Liver (tissue), 9 donors: ENCODE measurements around the gene AGPAT2. TPM values are rescaled to one million over a fixed set of nuclear protein-coding genes. Genes with fewer than 3 reads are reported as not detected.
A peak's percentile ranks its signal among the peaks of the same experiment; 100 is the strongest.

ENCODE experiments used
- DNase-seq: peaks from one replicate; pipeline ENCODE4 v3.0.0-alpha.2; 2017; ENCODE audit warnings: low spot score
- H3K27ac ChIP-seq, 2 donors: one replicate each; pipeline ENCODE4 v1.7.0; 2013; ENCODE audit warnings: inconsistent platforms in 2 of 2, low read length in 2 of 2, control low read depth in 1 of 2, low read depth in 1 of 2, mild to moderate bottlenecking in 1 of 2
- H3K27me3 ChIP-seq, 4 donors: one replicate each; pipeline versions ENCODE4 v1.6.1 to v1.7.0; 2013; ENCODE audit warnings: low read length in 3 of 4, inconsistent platforms in 1 of 4, mild to moderate bottlenecking in 1 of 4, moderate library complexity in 1 of 4; ENCODE audit not compliant: control insufficient read depth in 4 of 4, insufficient read depth in 4 of 4
- H3K36me3 ChIP-seq, 4 donors: one replicate each; pipeline versions ENCODE4 v1.6.1 to v1.7.0; 2013; ENCODE audit warnings: low read length in 3 of 4, mild to moderate bottlenecking in 3 of 4, low read depth in 1 of 4, moderate library complexity in 1 of 4; ENCODE audit not compliant: control insufficient read depth in 4 of 4, insufficient read depth in 3 of 4
- H3K4me1 ChIP-seq, 4 donors: one replicate each; pipeline versions ENCODE4 v1.6.1 to v1.7.0; 2013; ENCODE audit warnings: low read length in 3 of 4, mild to moderate bottlenecking in 3 of 4, moderate library complexity in 1 of 4; ENCODE audit not compliant: control insufficient read depth in 4 of 4, insufficient read depth in 4 of 4
- H3K4me3 ChIP-seq, 3 donors: one replicate each; pipeline versions ENCODE4 v1.6.1 to v1.7.0; 2013; ENCODE audit warnings: low read length in 3 of 3, control low read depth in 1 of 3, low read depth in 1 of 3, mild to moderate bottlenecking in 1 of 3
- H3K9ac ChIP-seq, 2 donors: one replicate each; pipeline ENCODE4 v1.7.0; 2013; ENCODE audit warnings: low read length in 2 of 2, mild to moderate bottlenecking in 2 of 2, moderate library complexity in 2 of 2, control low read depth in 1 of 2, low read depth in 1 of 2
- H3K9me3 ChIP-seq, 4 donors: one replicate each; pipeline versions ENCODE4 v1.6.1 to v1.7.0; 2013; ENCODE audit warnings: low read length in 3 of 4; ENCODE audit not compliant: control insufficient read depth in 4 of 4
- CTCF ChIP-seq: fragments of 150-350 bp; IDR thresholded peaks from 2 replicates; pipeline ENCODE4 v1.5.1; 2017; ENCODE audit warnings: improper control_type of control experiment, low read depth, low read length; ENCODE audit not compliant: missing input control
- FOXA1 ChIP-seq: IDR thresholded peaks from 2 replicates; pipeline ENCODE4 v1.6.1; 2016; ENCODE audit warnings: antibody characterized with exemption
- FOXA2 ChIP-seq: IDR thresholded peaks from 2 replicates; pipeline ENCODE4 v1.6.1; 2016; ENCODE audit warnings: antibody characterized with exemption
- GABPA ChIP-seq, 2 donors: IDR thresholded peaks in 1 of 2; conservative IDR thresholded peaks in 1 of 2; 2 replicates each; pipeline ENCODE4 v1.6.1; 2016; ENCODE audit warnings: antibody characterized with exemption in 2 of 2, mild to moderate bottlenecking in 1 of 2, moderate library complexity in 1 of 2
- HNF4A ChIP-seq, 2 donors: conservative IDR thresholded peaks; 2 replicates each; pipeline ENCODE4 v1.6.1; 2016; ENCODE audit warnings: antibody characterized with exemption in 2 of 2, mild to moderate bottlenecking in 2 of 2
- HNF4G ChIP-seq: IDR thresholded peaks from 2 replicates; pipeline ENCODE4 v1.6.1; 2016; ENCODE audit warnings: antibody characterized with exemption
- JUND ChIP-seq, 2 donors: IDR thresholded peaks; 2 replicates each; pipeline ENCODE4 v1.6.1; 2016; ENCODE audit warnings: antibody characterized with exemption in 2 of 2
- MAX ChIP-seq: IDR thresholded peaks from 2 replicates; pipeline ENCODE4 v1.6.1; 2016; ENCODE audit warnings: antibody characterized with exemption
- RAD21 ChIP-seq, 2 donors: IDR thresholded peaks; 2 replicates each; pipeline ENCODE4 v1.6.1; 2016; ENCODE audit warnings: antibody characterized with exemption in 2 of 2, mild to moderate bottlenecking in 2 of 2
- SP1 ChIP-seq: IDR thresholded peaks from 2 replicates; pipeline ENCODE4 v1.6.1; 2018; ENCODE audit warnings: antibody characterized with exemption, mild to moderate bottlenecking
- TAF1 ChIP-seq: conservative IDR thresholded peaks from 2 replicates; pipeline ENCODE4 v1.6.1; 2016; ENCODE audit warnings: antibody characterized with exemption, mild to moderate bottlenecking
- YY1 ChIP-seq: IDR thresholded peaks from 2 replicates; pipeline ENCODE4 v1.6.1; 2016; ENCODE audit warnings: antibody characterized with exemption, mild to moderate bottlenecking
- WGBS: extraction: QIAGEN DNeasy Blood & Tissue Kit; methylation state at CpG from one replicate; pipeline ENCODE4 v1.1.7; 2013; 5-methylcytosine and 5-hydroxymethylcytosine counted together
- polyA plus RNA-seq, 2 donors: library from polyadenylated mRNA; stranded (reverse) in 1 of 2; unstranded in 1 of 2; fragments of 200-250 nt in 1 of 2; fragments of >200 nt in 1 of 2; fragmentation: Nextera tagmentation in 1 of 2; extraction: Ambion mirVana in 1 of 2; gene quantifications; one replicate each; pipeline versions ENCODE4 v1.2.1 to v1.2.3, GENCODE V29; 2013 to 2015
- total RNA-seq, 2 donors: library from RNA; depleted of rRNA; stranded (reverse); fragments of >200 nt; gene quantifications; one replicate each; pipeline ENCODE4 v1.2.3, GENCODE V29; 2014
- TF ChIP-seq, protein P1 (sequence below): IDR thresholded peaks from 2 replicates; pipeline ENCODE4 v1.6.1; 2016; ENCODE audit warnings: antibody characterized with exemption
- TF ChIP-seq, protein P2 (sequence below): IDR thresholded peaks from 2 replicates; pipeline ENCODE4 v1.6.1; 2016; ENCODE audit warnings: antibody characterized with exemption
- TF ChIP-seq, protein P3 (sequence below): IDR thresholded peaks from 2 replicates; pipeline ENCODE4 v1.6.1; 2016; ENCODE audit warnings: antibody characterized with exemption, mild to moderate bottlenecking
- donor health status: healthy.
- donor health status: healthy.
- donor health status: healthy.
- donor health status: healthy.
- donor health status: healthy.

The AGPAT2 gene
- total and polyA plus RNA-seq, 4 donors, result 75.1 to 222 (median 212) TPM

- Histone ChIP-seq H3K9me3 (no peaks in the 10 kb centered on the region), H3K36me3 (no peaks in the 10 kb centered on the region), H3K4me1 (peaks cover 8 to 24% (median 16%) of the 10 kb centered on the region in 4 donors), H3K9ac (no peak overlapping the region), H3K27me3 (no peaks in the 10 kb centered on the region), H3K27ac (peak overlapping the region in 1 of 2 donors; percentile 41), H3K4me3 (peak overlapping the region in 2 of 3 donors; percentile 27 to 66)
- DNase-seq, result no peak
- WGBS, result 63% methylated on average over 21 of the region's 21 CpGs
- TF ChIP-seq MAX (no peak), SP1 (no peak), YY1 (no peak), HNF4G (no peak), TAF1 (no peak), HNF4A (conservative IDR thresholded peaks at IDR 0.05) (no peak)
- TF ChIP-seq, protein P1, sequence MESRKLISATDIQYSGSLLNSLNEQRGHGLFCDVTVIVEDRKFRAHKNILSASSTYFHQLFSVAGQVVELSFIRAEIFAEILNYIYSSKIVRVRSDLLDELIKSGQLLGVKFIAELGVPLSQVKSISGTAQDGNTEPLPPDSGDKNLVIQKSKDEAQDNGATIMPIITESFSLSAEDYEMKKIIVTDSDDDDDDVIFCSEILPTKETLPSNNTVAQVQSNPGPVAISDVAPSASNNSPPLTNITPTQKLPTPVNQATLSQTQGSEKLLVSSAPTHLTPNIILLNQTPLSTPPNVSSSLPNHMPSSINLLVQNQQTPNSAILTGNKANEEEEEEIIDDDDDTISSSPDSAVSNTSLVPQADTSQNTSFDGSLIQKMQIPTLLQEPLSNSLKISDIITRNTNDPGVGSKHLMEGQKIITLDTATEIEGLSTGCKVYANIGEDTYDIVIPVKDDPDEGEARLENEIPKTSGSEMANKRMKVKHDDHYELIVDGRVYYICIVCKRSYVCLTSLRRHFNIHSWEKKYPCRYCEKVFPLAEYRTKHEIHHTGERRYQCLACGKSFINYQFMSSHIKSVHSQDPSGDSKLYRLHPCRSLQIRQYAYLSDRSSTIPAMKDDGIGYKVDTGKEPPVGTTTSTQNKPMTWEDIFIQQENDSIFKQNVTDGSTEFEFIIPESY, result no peak
- TF ChIP-seq, protein P2, sequence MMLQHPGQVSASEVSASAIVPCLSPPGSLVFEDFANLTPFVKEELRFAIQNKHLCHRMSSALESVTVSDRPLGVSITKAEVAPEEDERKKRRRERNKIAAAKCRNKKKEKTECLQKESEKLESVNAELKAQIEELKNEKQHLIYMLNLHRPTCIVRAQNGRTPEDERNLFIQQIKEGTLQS, result no peak
These were observed 19.9 kb downstream of the AGPAT2 start for GRCh38 chr9:136667214-136667939.

DNA sequence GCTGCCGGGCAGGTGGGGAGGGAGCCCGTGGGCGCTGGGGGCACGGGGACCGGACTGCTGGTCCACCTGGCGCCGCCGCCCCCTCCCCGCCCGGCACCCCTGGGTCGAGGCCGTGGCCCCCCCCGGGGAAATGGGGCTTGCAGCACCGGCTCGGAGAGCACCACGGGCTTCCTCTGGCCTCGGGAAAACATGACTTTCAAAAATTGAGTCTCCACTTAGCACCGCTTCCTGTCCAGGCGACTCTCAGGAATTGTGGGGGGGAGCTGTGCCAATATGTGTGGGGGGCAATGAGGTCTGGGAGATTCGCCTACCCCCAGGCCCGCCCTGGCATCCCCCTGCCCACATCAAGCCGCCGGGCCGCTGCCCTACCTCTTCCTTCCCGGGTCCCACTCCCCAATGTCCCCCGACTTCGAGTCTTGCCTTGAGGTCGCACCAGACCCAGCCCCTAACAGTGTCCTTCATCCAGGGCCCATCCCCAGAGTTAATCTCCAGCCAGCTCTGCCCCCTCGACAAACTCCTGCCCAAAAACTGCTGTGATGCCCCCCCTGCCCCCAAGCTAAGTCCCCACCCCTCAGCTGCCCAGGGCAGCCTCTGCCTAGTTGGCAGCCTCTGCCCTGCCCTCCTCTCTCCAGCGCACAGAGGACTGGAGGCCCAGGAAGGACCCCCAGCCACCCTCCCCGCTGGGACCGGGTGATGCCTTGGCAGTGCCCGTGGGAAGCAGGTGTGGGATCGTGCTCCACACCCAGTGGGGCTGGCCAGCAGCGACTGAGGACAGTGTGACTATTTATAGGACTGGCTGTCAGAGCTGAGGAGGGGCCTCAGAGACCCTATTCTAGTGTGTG lies 20.7 kb downstream of the AGPAT2 start:
- Histone ChIP-seq H3K9me3 (no peaks in the 10 kb centered on the region), H3K27ac (peak overlapping the region; percentile 25 to 41), H3K4me3 (peak overlapping the region in 2 of 3 donors; percentile 27 to 66), H3K27me3 (no peaks in the 10 kb centered on the region), H3K9ac (no peak overlapping the region), H3K36me3 (no peaks in the 10 kb centered on the region), H3K4me1 (peaks cover 6 to 17% (median 11%) of the 10 kb centered on the region in 4 donors)
- 29% methylated on average over 35 of the region's 35 CpGs for WGBS
- TF ChIP-seq JUND (IDR thresholded peaks at IDR 0.05) (no peak), FOXA1 (no peak), FOXA2 (no peak), SP1 (no peak), GABPA (IDR thresholded peaks at IDR 0.05 in 1 of 2, conservative IDR thresholded peaks at IDR 0.05 in 1 of 2) (no peak), HNF4A (conservative IDR thresholded peaks at IDR 0.05) (no peak), CTCF (no peak), MAX (no peak), YY1 (no peak), RAD21 (IDR thresholded peaks at IDR 0.05) (no peak)
- TF ChIP-seq, protein P1, result no peak
- TF ChIP-seq, protein P3, sequence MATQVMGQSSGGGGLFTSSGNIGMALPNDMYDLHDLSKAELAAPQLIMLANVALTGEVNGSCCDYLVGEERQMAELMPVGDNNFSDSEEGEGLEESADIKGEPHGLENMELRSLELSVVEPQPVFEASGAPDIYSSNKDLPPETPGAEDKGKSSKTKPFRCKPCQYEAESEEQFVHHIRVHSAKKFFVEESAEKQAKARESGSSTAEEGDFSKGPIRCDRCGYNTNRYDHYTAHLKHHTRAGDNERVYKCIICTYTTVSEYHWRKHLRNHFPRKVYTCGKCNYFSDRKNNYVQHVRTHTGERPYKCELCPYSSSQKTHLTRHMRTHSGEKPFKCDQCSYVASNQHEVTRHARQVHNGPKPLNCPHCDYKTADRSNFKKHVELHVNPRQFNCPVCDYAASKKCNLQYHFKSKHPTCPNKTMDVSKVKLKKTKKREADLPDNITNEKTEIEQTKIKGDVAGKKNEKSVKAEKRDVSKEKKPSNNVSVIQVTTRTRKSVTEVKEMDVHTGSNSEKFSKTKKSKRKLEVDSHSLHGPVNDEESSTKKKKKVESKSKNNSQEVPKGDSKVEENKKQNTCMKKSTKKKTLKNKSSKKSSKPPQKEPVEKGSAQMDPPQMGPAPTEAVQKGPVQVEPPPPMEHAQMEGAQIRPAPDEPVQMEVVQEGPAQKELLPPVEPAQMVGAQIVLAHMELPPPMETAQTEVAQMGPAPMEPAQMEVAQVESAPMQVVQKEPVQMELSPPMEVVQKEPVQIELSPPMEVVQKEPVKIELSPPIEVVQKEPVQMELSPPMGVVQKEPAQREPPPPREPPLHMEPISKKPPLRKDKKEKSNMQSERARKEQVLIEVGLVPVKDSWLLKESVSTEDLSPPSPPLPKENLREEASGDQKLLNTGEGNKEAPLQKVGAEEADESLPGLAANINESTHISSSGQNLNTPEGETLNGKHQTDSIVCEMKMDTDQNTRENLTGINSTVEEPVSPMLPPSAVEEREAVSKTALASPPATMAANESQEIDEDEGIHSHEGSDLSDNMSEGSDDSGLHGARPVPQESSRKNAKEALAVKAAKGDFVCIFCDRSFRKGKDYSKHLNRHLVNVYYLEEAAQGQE, result no peak
- TF ChIP-seq, protein P2, result no peak
- DNase-seq, result no peak
